IPS-NIHi7 (cell line): ENCODE data around the gene MRPS2.
"Not testable (repeated sequence)": the region's sequence is repeated elsewhere in the genome, so short reads cannot be mapped to it uniquely, and the experiment has no call there.

Experiments used
- DNase-seq: peaks from one replicate; pipeline ENCODE4 v3.0.0; 2012; ENCODE audit warnings: mixed read lengths; ENCODE audit errors: extremely low spot score

The MRPS2 gene

GRCh38 chr9:135499326-135500070 is 984 bp upstream of the MRPS2 start:
- peak; percentile 82 for DNase-seq

DNA sequence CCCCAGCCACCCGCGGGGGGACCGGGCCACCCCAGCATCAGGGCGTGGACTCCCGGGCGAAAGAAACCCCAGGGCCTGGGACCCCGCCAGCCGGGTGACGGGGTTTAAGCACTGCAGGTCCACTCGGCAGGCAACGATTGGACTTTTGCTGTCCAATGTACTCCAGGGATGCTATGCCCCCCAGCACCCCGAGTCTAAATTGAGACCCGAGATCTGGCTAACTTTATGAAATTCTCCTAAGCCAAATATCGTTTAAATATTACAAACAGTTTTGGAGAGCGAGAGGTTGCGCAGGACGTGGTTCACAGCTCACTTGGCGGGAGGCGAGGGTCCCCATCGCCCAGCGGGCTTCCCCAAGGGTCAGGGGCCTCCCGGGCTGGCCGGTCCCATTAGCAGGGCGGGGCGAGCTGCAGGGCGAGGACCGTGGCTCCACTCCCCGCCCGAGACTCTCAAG is 384 bp upstream of the MRPS2 start:
- DNase-seq = no peak

GRCh38 chr9:135501261-135502167 is 1.0 kb downstream of the MRPS2 start:
- peak; percentile 76 for DNase-seq

- DNase-seq = no peak
Measured at GRCh38 chr9:135502168-135502872, 1.8 kb downstream of the MRPS2 start.

DNA sequence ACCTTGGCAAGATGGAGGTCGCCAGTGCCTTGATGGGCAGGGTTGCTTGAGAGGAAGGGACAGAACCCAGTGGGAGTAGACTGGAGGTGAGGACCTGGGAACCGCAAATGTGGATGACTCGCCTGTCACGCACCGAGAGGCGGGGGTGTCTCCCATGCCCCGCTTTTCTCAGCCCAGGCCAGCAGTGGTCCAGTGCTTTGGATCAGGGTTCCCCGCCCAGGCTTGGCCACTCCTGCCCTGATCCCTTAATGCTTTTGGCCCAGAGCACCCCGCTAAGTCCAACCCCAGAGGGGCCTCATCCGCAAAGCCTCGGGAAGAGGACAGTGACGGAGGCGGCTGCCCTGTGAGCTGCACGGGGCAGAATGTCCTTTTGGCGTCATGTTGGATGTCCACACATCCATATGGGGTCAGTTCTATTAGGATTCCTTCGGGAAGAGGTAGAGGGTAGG is 2.4 kb downstream of the MRPS2 start:
- DNase-seq = no peak

GRCh38 chr9:135503371-135504261 is 3.1 kb downstream of the MRPS2 start:
- no peak for DNase-seq

- DNase-seq = peak; percentile 75
Measured at GRCh38 chr9:135504262-135505243, 4.1 kb downstream of the MRPS2 start.

DNA sequence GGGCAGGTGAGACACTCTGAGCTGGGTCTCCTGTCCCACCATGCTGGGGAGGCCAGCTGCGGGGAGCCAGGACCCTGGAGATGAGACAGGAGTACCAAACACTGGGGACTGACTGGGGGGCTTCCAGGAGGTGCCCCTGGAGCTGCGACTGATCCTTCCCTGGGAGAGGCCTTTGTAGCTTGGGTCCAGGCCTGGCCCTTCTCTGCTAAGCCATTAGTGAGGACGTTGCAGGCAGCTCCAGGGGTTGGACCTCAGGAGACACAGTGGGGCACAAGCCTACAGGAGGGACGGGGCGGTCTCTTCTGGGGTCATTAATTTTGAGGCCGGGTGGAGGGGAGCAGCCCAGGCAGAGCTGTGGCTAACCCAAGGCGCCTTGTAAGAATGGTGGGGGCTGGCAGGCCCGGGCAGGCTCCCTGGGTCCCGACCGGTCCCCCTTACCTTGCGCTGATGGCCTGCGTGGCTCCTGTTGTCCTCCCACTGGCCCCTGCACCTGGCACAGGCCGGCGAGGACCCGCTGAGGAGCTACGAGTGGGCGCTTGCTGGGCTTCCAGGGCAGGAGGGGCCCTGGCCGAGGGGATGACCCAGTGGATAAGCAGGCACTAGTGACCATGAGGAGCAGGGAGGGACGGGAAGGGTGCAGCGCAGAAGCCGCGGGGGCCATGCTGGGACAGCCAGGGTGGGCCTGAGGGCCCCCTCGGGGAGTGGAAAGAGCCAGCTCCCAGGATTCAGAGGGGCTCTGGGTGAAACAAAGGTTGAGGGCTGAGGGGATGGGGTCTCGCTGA is 5.1 kb downstream of the MRPS2 start:
- no peak for DNase-seq

- DNase-seq = peak; percentile 71
Measured at GRCh38 chr9:135506327-135507103, 6.0 kb downstream of the MRPS2 start.

GRCh38 chr9:135507104-135508035 is 6.9 kb downstream of the MRPS2 start:
- no peak for DNase-seq

GRCh38 chr9:135508211-135508820 is 7.8 kb downstream of the MRPS2 start:
- DNase-seq = no peak

DNA sequence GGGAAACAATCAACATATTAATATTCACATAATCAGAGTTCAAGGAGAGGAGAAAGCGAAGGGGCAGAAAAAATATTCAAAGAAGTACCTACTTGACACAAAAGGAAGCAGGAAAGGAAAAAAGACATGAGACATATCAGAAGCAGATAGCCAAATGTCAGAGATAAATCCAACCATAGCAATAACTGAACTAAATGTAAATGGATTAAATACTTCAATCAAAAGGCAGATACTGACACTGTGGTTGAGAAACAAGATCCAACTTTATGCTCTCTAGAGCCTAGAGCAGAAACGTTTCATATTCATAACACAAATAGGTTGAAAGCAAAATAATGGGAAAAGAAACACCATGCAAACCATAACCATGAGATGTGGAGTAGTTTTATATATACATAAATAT is 9.0 kb downstream of the MRPS2 start:
- DNase-seq = no peak

- DNase-seq = no peak
Measured at GRCh38 chr9:135512241-135512603, 11.7 kb downstream of the MRPS2 start.

GRCh38 chr9:135512904-135513303 is 12.4 kb downstream of the MRPS2 start:
- DNase-seq = peak; percentile 1

GRCh38 chr9:135513351-135513846 is 12.9 kb downstream of the MRPS2 start:
- DNase-seq = peak; percentile 6

DNA sequence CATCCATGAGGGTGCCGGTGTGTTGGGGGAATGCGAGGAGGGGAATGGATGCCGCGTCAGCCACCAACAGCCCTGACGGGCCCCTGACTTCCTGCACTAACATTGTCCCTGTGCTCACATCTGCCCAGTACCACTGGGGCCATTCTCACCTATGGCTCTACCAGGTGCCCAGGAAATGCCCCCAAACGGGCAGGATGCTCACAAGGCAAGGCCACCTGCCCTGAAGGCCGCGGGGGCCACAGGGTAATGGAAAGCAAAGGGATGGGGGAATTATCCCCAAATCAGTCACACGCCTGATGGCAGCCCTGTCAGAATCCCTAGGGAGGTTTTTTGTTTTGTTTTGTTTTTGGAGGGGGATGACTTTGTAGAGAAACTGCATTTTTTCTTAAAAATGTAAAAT is 13.4 kb downstream of the MRPS2 start:
- DNase-seq = not testable (repeated sequence)
